DMS114 treated with DMSO at 0.1 percent for 48 hours (cell line): ENCODE results near the gene PEPD.

Source experiments
- DNase-seq: peaks from one replicate; lab custom pipeline; 2025; ENCODE audit not compliant: unreplicated experiment; lab: John Stamatoyannopoulos, UW

The PEPD gene

GRCh38 chr19:33399081-33399744 lies 122.4 kb downstream of the PEPD start:
- no peak for DNase-seq

DNA sequence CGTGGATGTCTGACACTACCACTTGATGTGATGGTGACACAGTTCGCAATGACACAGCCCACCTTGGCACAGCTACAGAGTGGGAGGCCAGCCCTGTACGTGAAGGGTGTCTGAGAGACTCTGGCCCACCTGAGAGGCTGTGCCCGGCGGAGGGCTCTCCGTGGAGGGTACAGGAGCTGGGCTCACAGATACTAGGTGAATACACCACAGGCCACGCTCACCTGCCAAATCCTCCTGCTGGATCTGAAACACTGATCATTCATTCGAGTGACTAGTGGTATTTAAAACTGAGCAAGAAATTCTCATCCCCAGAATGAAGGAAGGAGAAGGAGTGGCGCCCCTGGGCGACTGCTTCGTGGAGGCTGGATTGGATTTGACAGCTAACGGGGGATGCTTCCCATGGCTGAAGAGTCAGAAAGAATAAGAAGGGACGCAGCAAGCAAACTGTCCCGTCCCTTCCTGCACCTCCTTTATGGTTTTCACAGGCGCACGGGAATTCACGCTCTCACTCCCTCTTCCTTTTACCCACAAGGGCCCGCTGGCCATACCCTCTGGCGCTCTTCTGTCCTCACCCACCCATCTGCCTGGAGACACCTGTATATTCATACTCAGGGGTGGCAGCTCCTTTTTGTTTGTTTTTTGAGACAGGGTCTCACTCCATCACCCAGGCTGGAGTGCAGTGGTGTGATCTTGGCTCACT lies 123.1 kb downstream of the PEPD start:
- no peak for DNase-seq

- DNase-seq = no peak
Observed at GRCh38 chr19:33397536-33398360, 123.8 kb downstream of the PEPD start.

DNA sequence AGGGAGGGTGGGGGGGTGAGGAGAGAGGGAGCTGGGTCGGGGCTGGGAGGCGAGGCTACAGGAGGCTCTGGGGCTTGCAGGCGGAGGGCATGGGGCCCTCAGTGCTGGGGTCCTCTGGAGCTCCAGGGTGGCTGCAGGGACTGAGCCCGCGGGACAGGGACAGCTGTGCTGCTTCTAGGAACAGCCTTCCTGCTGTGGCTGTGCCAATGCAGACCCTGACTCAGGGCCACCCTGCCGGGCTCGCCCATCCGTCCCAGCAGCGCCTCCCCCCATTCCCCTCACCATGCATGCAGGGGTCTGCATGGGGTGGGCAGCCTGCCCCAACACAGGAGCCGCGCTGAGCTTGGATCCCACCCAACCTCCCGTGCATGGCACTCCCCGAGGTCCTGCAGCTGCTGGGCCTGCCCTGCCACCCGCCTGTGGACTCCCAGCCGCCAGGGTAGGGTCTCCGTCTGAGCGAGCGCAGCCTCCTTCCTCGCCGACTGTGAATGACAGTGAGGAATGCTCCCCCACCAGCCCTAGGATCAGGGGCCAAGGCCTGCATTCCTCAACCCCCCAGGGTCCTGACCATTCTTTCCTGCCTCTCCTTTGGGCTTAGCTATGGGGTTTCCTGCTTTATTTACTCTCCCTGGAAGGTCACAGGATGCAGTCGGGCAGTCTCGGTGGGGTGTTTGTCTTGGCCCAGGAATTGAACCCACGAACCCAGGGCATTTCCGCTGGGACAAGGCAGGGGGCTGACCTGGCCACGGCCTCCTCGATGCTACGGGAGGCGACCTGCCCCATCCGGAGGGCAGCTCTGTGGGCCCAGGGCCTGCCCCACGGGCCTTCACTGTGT lies 124.7 kb downstream of the PEPD start:
- DNase-seq = no peak

DNA sequence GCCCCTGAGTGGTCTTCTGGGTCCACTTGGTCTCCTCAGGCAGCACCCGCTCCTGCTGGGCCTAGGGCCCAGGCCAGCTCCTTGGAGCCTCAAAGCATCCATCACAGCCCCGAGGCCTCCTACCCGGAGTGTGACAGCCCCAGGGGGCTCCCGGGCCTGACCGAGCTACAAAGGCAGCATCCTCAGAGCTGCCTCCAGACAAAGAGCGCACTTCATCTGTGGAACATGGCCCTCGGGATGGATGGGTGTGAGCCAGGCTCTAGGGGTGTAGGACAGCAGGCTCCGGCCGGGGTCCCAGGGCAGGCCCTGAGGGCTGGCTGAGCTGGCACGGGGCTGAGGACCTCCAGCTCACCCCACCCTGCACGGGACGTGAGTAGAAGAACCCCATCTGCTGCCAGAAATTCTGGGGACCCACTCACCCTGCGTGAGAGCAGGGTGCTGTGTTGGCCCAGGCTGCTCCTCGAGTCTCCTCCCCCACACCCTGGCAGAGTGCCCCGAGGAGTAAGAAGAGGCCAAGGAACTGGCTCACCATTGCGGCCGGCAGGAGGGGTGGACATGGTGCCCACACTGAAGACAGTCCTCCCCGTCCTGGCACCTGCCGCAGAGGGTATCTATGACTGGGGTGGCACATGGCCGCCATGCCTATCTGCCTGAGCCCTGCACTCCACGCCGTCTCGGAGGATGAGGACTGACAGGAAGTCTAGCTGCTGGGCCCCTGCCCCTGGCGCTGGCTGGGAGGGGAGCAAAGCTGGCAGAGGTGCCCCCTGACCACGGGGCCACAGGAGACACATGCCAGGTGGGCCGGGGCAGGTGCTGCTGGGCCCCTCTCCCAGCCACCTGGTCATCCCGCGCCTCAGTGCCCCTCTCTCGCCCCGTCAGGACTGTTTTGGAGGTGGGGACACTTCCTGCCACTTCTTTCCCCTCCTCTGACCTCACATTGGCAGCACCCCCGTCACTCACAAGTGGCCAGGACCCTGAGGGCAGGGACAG lies 125.7 kb downstream of the PEPD start:
- no peak for DNase-seq

GRCh38 chr19:33394723-33395560 lies 126.6 kb downstream of the PEPD start:
- DNase-seq = no peak

DNA sequence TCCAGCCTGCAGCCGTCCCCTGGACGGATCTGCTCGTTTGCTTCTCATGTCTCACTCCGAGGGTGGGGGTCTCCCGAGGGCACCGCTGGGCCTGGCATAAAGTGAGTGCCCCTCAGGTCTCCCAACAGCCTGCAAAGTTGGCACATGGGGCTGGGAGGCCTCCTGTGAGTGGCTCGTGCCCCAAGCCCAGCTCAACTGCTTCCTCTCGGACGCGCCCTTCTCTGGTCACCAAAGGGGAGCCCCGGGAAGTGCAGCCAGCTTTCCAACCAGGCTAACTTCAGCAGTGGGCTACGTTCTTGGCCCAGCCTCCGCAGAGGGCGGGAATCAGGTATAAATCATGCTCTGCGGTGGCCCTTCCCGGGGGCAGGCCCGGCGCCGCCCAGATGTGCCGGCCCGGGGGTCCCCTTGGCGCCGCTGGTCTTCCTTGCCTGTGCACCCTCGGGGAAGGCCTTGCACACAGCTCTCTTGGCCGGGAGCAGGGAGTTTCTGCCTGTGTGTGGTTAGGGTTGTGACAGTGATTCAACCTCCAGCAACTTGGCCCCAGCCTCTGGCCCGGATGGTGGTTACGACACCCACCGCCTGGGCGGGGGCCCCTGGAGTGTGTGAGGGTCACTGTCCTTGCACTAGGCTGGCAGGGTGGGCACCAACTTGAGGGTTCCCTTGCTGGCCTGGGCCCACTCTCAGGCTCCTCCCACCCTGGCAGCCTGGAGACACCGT lies 127.4 kb downstream of the PEPD start:
- no peak for DNase-seq

GRCh38 chr19:33393286-33394005 lies 128.1 kb downstream of the PEPD start:
- DNase-seq = no peak

DNA sequence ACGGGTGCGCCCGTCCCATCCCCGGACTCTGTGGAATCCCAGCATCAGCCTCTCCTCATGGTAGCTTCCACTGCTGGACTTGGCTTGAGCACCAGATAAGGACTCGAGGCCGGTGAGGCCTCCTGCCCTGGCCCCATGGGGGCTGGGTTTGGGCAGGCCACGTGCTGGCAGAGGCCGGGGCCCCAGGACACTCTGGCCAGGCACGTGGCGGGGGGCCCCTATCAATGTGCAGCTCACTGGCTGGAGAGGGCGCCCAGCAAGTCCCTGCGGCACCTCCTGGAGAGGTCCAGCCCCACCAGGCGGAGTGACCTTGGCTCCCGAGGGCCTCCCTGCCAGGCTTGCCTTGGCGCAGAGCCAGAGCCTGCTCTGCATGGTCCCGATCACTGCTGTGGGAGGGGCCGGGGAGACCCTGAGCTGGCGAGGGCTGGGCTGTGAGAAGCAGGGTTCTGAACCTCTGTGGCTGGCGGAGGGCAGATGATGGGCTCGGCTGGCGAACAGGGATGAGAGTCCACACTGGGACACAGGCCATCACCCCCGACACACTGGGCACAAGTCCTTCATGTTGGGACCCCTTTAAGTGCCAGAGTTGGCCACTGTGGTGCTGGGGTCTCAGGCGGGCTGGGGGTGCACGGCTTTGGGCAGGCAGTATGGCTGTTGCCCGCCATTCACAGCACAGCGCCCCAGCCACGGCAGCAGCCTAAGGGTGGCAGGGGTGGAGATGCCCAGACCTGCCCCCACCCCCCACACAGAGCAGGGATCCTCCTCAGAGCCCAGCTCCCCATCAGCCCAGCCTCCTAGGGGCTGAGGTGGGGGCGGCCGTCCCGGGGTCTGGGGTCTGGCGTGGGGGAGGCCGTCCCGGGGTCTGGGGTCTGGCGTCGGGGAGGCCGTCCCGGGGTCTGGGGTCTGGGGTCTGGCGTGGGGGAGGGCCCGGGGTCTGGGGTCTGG lies 129.0 kb downstream of the PEPD start:
- no peak for DNase-seq

GRCh38 chr19:33391631-33392249 lies 129.9 kb downstream of the PEPD start:
- no peak for DNase-seq

- DNase-seq = no peak
Observed at GRCh38 chr19:33390908-33391630, 130.5 kb downstream of the PEPD start.

DNA sequence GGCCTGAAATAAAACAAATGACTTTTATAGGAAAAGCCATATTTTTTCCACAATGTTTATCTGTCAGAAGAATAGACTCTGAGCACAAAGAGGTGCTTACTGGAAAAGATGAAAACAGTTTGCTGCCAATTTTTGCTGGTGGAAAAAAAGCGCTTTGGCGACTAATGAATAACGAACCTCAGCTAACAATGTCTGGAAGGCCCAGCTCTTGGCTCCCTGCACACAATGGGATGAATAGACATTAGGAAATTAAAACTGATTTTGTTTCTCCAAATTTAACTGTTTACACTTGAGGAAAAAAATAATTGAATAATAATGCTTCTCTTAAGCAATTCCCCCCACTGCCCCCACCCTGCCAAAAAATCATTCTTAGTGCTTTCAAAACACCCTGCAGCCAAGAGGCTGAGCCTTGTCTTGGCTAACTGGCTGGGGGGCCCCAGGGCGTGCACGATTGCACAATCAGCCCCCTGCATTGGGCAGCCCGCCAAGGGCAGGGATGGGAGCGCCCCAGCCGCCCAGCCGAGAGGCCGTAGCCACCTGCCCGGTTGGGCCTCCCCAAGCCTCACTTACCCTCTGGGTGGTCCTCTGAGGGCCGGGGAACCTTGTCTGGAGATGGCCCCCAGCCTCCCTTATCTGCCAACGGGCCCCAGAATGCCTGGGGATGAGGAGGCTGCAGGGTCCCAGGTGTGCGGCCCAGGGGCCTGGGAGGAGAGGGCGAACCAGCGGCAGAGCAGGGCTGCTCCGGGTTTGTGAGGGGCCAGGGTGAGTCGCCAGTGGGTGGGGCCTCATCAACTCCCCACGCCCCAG lies 131.3 kb downstream of the PEPD start:
- DNase-seq = no peak

DNA sequence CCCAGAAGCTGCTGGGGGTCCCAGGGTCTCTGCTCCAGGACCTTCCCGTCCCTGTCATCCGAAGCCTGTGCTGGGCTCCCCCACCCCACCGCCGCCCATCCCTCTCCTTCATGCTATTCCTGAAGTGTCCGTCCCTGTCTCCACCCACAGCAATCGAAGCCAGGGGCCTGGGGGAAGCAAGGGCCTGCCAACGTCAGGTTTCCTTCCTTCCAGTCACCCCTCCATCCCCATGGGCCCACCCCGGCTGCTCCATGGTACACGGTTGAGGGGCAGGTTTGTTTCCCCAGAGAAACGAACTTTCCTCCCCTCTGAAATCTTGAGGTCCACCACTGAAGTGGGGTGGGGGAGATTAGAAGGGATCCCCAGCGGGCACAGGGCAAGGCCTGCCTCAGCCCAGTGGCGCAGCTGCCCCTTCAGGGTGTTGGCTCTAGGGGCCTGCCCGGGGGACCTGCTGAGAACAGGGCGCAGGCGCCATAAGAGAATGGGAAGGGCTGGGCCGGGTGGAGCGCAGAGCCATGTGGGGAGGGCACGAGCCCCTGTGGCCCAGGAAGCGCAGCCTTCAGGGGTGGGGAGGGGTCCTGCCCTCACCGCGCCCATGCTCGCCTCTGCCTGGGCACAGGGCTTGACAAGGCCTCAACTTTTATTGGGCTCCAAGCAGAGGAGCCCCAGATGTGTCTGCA lies 132.0 kb downstream of the PEPD start:
- no peak for DNase-seq
